B cell (primary cell): Measurements from ENCODE around the gene SLC25A21. TPM values are rescaled to one million over a fixed set of nuclear protein-coding genes. Genes with fewer than 3 reads are reported as not detected.

ENCODE experiments used
- ATAC-seq: fragments of 200-7000 bp; cut with Tn5 transposase; one replicate; pipeline ENCODE4 v1.10.0; 2021; ENCODE audit warnings: low read depth, mild to moderate bottlenecking, moderate number of reproducible peaks, moderate library complexity
- CTCF ChIA-PET: fragments of 350-600 bp; sonication (Branson Sonifier 250); formaldehyde crosslinking; loops from one replicate; lab custom pipeline; 2021; ENCODE audit warnings: antibody characterized with exemption, inconsistent platforms; lab: Charles Lee
- POLR2A ChIA-PET: fragments of 350-600 bp; sonication (Branson Sonifier 250); formaldehyde crosslinking; loops from one replicate; lab custom pipeline; 2021; ENCODE audit warnings: antibody characterized with exemption; lab: Charles Lee
- DNase-seq: peaks from one replicate; pipeline ENCODE4 v3.0.0; 2013
- H2AFZ ChIP-seq: 2 replicates; pipeline ENCODE4 v1.6.1; 2012; ENCODE audit warnings: mild to moderate bottlenecking, low read depth, low read length; ENCODE audit not compliant: insufficient read depth, poor library complexity, severe bottlenecking
- H3K27ac ChIP-seq, 2 donors: 1 replicate in 1 of 2; 2 replicates in 1 of 2; pipeline ENCODE4 v1.5.1; 2012 to 2013; ENCODE audit warnings: low read length in 2 of 2, mild to moderate bottlenecking in 2 of 2, moderate library complexity in 1 of 2
- H3K27me3 ChIP-seq, 4 experiments: fragments of 200-600 bp in 1 of 4; sonication (generic) in 1 of 4; replicated peaks in 1 of 4; 1 replicate in 2 of 4; 2 replicates in 2 of 4; pipeline versions ENCODE4 v1.6.1 to v1.7.0; 2013 to 2016; ENCODE audit warnings: low read length in 3 of 4, mild to moderate bottlenecking in 2 of 4, mixed read lengths in 1 of 4, moderate library complexity in 1 of 4; ENCODE audit not compliant: insufficient read depth in 4 of 4, control insufficient read depth in 3 of 4; ENCODE audit errors: control extremely low read depth in 1 of 4
- H3K36me3 ChIP-seq, 2 experiments: replicated peaks in 1 of 2; 1 replicate in 1 of 2; 2 replicates in 1 of 2; pipeline versions ENCODE4 v1.6.1 to v1.7.1; 2013; ENCODE audit warnings: low read length in 1 of 2; ENCODE audit not compliant: insufficient read depth in 2 of 2, control insufficient read depth in 1 of 2; ENCODE audit errors: control extremely low read depth in 1 of 2, extremely low read depth in 1 of 2
- H3K4me1 ChIP-seq, 2 donors: fragments of 200-600 bp in 1 of 2; sonication (generic) in 1 of 2; 1 replicate in 1 of 2; 2 replicates in 1 of 2; pipeline versions ENCODE4 v1.5.1 to v1.6.1; 2013 to 2017; ENCODE audit warnings: low read length in 2 of 2; ENCODE audit not compliant: control insufficient read depth in 2 of 2, insufficient read depth in 2 of 2
- H3K4me2 ChIP-seq: replicated peaks from 2 replicates; pipeline ENCODE3; 2012; ENCODE audit warnings: mild to moderate bottlenecking, low read depth, low read length; ENCODE audit not compliant: poor library complexity, severe bottlenecking
- H3K4me3 ChIP-seq, 5 experiments: fragments of 200-600 bp in 1 of 5; sonication (generic) in 1 of 5; 1 replicate in 3 of 5; 2 replicates in 2 of 5; pipeline versions ENCODE4 v1.5.1 to v1.7.0; 2011 to 2016; ENCODE audit warnings: low read length in 4 of 5, mild to moderate bottlenecking in 4 of 5, low read depth in 2 of 5, control low read depth in 1 of 5, moderate library complexity in 1 of 5; ENCODE audit not compliant: insufficient read depth in 1 of 5; ENCODE audit errors: control extremely low read depth in 1 of 5, extremely low read depth in 1 of 5
- H3K79me2 ChIP-seq: fragments of 200-600 bp; sonication (generic); one replicate; pipeline ENCODE4 v1.6.0; 2016; ENCODE audit warnings: low read length; ENCODE audit not compliant: control insufficient read depth, insufficient read depth
- H3K9ac ChIP-seq: fragments of 200-600 bp; sonication (generic); 2 replicates; pipeline ENCODE4 v1.6.1; 2017; ENCODE audit warnings: mild to moderate bottlenecking, low read length, moderate library complexity
- H3K9me3 ChIP-seq, 3 donors: one replicate each; pipeline versions ENCODE4 v1.6.1 to v1.7.1; 2013; ENCODE audit warnings: low read length in 2 of 3; ENCODE audit not compliant: control insufficient read depth in 2 of 3, insufficient read depth in 1 of 3; ENCODE audit errors: control extremely low read depth in 1 of 3
- H4K20me1 ChIP-seq: 2 replicates; pipeline ENCODE4 v1.6.0; 2012; ENCODE audit warnings: mild to moderate bottlenecking, low read length; ENCODE audit not compliant: insufficient read depth, control insufficient read depth, poor library complexity, severe bottlenecking
- H3K27ac Mint-ChIP-seq: one replicate; pipeline ENCODE4 v1.8.0; 2021; ENCODE audit warnings: mixed read lengths
- H3K27me3 Mint-ChIP-seq: one replicate; pipeline ENCODE4 v1.8.0; 2021; ENCODE audit warnings: mixed read lengths
- H3K4me1 Mint-ChIP-seq: one replicate; pipeline ENCODE4 v1.8.0; 2021; ENCODE audit warnings: mixed read lengths
- H3K4me3 Mint-ChIP-seq: one replicate; pipeline ENCODE4 v1.8.0; 2021; ENCODE audit warnings: mixed read lengths
- H3K9me3 Mint-ChIP-seq: one replicate; pipeline ENCODE4 v1.8.0; 2022; ENCODE audit warnings: mixed read lengths; ENCODE audit not compliant: insufficient read depth
- CTCF ChIP-seq: fragments of 200-600 bp; IDR thresholded peaks from one replicate; pipeline ENCODE4 v1.8.0; 2022; ENCODE audit warnings: antibody characterized with exemption, mild to moderate bottlenecking
- EZH2 ChIP-seq: IDR thresholded peaks from 2 replicates; pipeline ENCODE4 v1.6.1; 2012; ENCODE audit warnings: borderline replicate concordance, low read depth, mild to moderate bottlenecking, moderate library complexity, low read length; ENCODE audit not compliant: insufficient read depth, poor library complexity, severe bottlenecking
- WGBS: methylation state at CpG from one replicate; pipeline ENCODE4 v1.1.5; 2013; ENCODE audit warnings: missing lambda C conversion rate; ENCODE audit not compliant: insufficient coverage; 5-methylcytosine and 5-hydroxymethylcytosine counted together
- intact Hi-C: fragments of 100-400 bp; cut with micrococcal nuclease; formaldehyde crosslinking; loops from one replicate; pipeline ENCODE4 v1.10.0; 2022
- polyA plus RNA-seq: library from polyadenylated mRNA; depleted of rRNA; stranded (reverse); fragments of >200 nt; gene quantifications from 2 replicates; pipeline ENCODE4 v1.2.3, GENCODE V29; 2012
- total RNA-seq, 2 donors: library from RNA; stranded (reverse); fragments of 120-200 nt in 1 of 2; gene quantifications; 1 replicate in 1 of 2; 2 replicates in 1 of 2; pipeline versions ENCODE4 v1.2.3 to v1.2.4, GENCODE V29; 2013 to 2022

The SLC25A21 gene
- total and polyA plus RNA-seq, 2 donors (not counting 1 experiment from before 2014, with no cell fraction given) = not detected

DNA sequence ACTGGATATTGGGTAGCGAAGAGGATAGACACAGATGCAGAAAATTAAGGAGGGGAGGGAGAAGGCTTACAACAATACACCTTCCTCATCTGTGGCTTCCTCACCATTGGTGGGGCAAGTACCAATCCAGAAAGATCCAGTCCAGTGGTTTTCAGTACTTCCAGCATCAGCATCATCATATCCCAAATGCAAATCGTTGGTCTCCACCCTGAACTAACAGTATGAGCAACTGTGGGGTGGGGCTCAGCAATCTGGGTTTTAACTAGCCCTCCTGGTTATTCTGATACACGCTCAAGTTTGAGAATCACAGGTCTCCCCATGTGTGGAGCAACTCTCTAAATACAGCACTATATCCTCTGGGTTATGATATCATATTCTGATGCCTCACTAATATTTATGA lies 317.0 kb downstream of the SLC25A21 start:
- Mint-ChIP-seq H3K27me3 (no peaks in the 10 kb centered on the region), H3K27ac (no peak overlapping the region), H3K4me1 (no peaks in the 10 kb centered on the region), H3K4me3 (no peak overlapping the region), H3K9me3 (peaks cover 2% of the 10 kb centered on the region)
- Histone ChIP-seq H3K4me1 (no peaks in the 10 kb centered on the region), H3K4me3 (no peak overlapping the region), H3K27me3 (no peaks in the 10 kb centered on the region), H3K4me2 (no peak overlapping the region), H3K79me2 (no peaks in the 10 kb centered on the region), H4K20me1 (no peaks in the 10 kb centered on the region), H3K27ac (no peak overlapping the region), H3K36me3 (no peaks in the 10 kb centered on the region), H3K9ac (no peak overlapping the region), H3K9me3 (peaks cover 0 to 5% (median 0%) of the 10 kb centered on the region in 3 donors), H2AFZ (no peak overlapping the region)
- ATAC-seq (no peak), DNase-seq (no peak)
- 0% methylated on average over 1 of the region's 3 CpGs for WGBS
- no peak for TF ChIP-seq CTCF
- TF ChIP-seq EZH2 = no peak
- intact Hi-C loops = no loop called here
- ChIA-PET CTCF (no interaction called here), POLR2A (no interaction called here)

- POLR2A ChIA-PET = no interaction called here
- no peaks in the 10 kb centered on the region for H3K36me3 ChIP-seq
- no peaks in the 10 kb centered on the region for H3K27me3 Mint-ChIP-seq
- H3K4me1 Mint-ChIP-seq = no peaks in the 10 kb centered on the region
- no peak for TF ChIP-seq EZH2
- TF ChIP-seq CTCF = no peak
- CTCF ChIA-PET = no interaction called here
- no peak for DNase-seq
- H3K27me3 ChIP-seq = no peaks in the 10 kb centered on the region
- H3K4me3 ChIP-seq = no peak overlapping the region
- H3K4me3 Mint-ChIP-seq = no peak overlapping the region
- 61% methylated on average over 4 of the region's 5 CpGs for WGBS
- H3K27ac Mint-ChIP-seq = no peak overlapping the region
- H3K4me2 ChIP-seq = no peak overlapping the region
- H3K9me3 ChIP-seq = peaks cover 0 to 5% (median 0%) of the 10 kb centered on the region in 3 donors
- ATAC-seq = no peak
- no peak overlapping the region for H3K9ac ChIP-seq
- H3K79me2 ChIP-seq = no peaks in the 10 kb centered on the region
- H3K9me3 Mint-ChIP-seq = peaks cover 2% of the 10 kb centered on the region
- no peaks in the 10 kb centered on the region for H4K20me1 ChIP-seq
- no peak overlapping the region for H3K27ac ChIP-seq
- no peak overlapping the region for H2AFZ ChIP-seq
- H3K4me1 ChIP-seq = no peaks in the 10 kb centered on the region
- intact Hi-C loops = no loop called here
Measured at GRCh38 chr14:36852981-36853691, 319.3 kb downstream of the SLC25A21 start.
